Panc1 (cell line): ENCODE data around the gene KCNIP4. TPM values are rescaled to one million over a fixed set of nuclear protein-coding genes. Genes with fewer than 3 reads are reported as not detected.

Source experiments
- ATAC-seq: fragments of 200-7000 bp; cut with Tn5 transposase; 2 replicates; pipeline ENCODE4 v1.9.1; 2020; ENCODE audit warnings: mild to moderate bottlenecking, moderate library complexity
- BruUV-seq: library from RNA; stranded (reverse); fragments of 400-500 nt; replicated peaks from 2 replicates; lab custom pipeline; 2021; lab: Mats Ljungman, UMichigan
- CTCF ChIA-PET: fragments of 300-600 bp; sonication (Branson Sonifier 250); formaldehyde crosslinking; loops from one replicate; lab custom pipeline; 2022; ENCODE audit warnings: antibody characterized with exemption; lab: Charles Lee
- POLR2A ChIA-PET: fragments of 300-600 bp; sonication (Branson Sonifier 250); formaldehyde crosslinking; loops from one replicate; lab custom pipeline; 2022; ENCODE audit warnings: antibody characterized with exemption; lab: Charles Lee
- DNase-seq: peaks from one replicate; pipeline ENCODE4 v3.0.0-alpha.2; 2010; ENCODE audit warnings: low read depth, low spot score
- H3K27ac ChIP-seq: 2 replicates; pipeline ENCODE4 v1.5.1; 2011; ENCODE audit warnings: mild to moderate bottlenecking, low read length, inconsistent platforms
- H3K27me3 ChIP-seq: fragments of 200-500 bp; sonication (Bioruptor generic); 2 replicates; pipeline ENCODE4 v1.6.0; 2014; ENCODE audit warnings: low read length, inconsistent platforms; ENCODE audit not compliant: control insufficient read depth, insufficient read depth
- H3K36me3 ChIP-seq: fragments of 200-500 bp; sonication (Bioruptor generic); 2 replicates; pipeline ENCODE4 v1.5.1; 2014; ENCODE audit warnings: inconsistent platforms, mild to moderate bottlenecking, low read length, moderate library complexity; ENCODE audit not compliant: control insufficient read depth, insufficient read depth
- H3K4me1 ChIP-seq: 2 replicates; pipeline ENCODE4 v1.5.1; 2011; ENCODE audit warnings: inconsistent platforms, mild to moderate bottlenecking, low read length, moderate library complexity; ENCODE audit not compliant: control insufficient read depth, insufficient read depth
- H3K4me3 ChIP-seq, 2 experiments: 2 replicates each; pipeline ENCODE4 v1.5.1; 2011 to 2012; ENCODE audit warnings: low read depth in 2 of 2, low read length in 2 of 2, mild to moderate bottlenecking in 2 of 2, inconsistent platforms in 1 of 2, moderate library complexity in 1 of 2
- H3K9me3 ChIP-seq: fragments of 200-500 bp; sonication (Bioruptor generic); 2 replicates; pipeline ENCODE4 v1.5.1; 2014; ENCODE audit warnings: low read depth, mild to moderate bottlenecking, inconsistent platforms, low read length, moderate library complexity; ENCODE audit not compliant: control insufficient read depth, insufficient read depth
- CTCF ChIP-seq: fragments of 450-650 bp; IDR thresholded peaks from 2 replicates; pipeline ENCODE4 v1.5.1; 2017; ENCODE audit warnings: mild to moderate bottlenecking
- POLR2AphosphoS5 ChIP-seq: IDR thresholded peaks from 2 replicates; pipeline ENCODE4 v1.6.1; 2012; ENCODE audit warnings: mild to moderate bottlenecking, low read depth, low read length, moderate library complexity
- REST ChIP-seq, 2 experiments: IDR thresholded peaks; 2 replicates each; pipeline ENCODE4 v1.6.1; 2011 to 2012; ENCODE audit warnings: low read depth in 2 of 2, control low read depth in 1 of 2, low read length in 1 of 2, mild to moderate bottlenecking in 1 of 2, moderate library complexity in 1 of 2; ENCODE audit not compliant: insufficient read depth in 1 of 2
- SIN3A ChIP-seq: IDR thresholded peaks from 2 replicates; pipeline ENCODE4 v1.6.1; 2012; ENCODE audit warnings: low read depth, mild to moderate bottlenecking, low read length, moderate library complexity, borderline replicate concordance; ENCODE audit not compliant: insufficient read depth
- TCF7L2 ChIP-seq: IDR thresholded peaks from 2 replicates; pipeline ENCODE4 v1.6.1; 2011; ENCODE audit warnings: mild to moderate bottlenecking, low read depth, low read length, inconsistent platforms
- in situ Hi-C: cut with HindIII; loops from 2 replicates; pipeline ENCODE4 v1.10.0; 2016; ENCODE audit warnings: low sequenced_read_pairs, low pct_unique_long_range_greater_than_20kb
- intact Hi-C: fragments of 100-400 bp; cut with micrococcal nuclease; formaldehyde crosslinking; loops from one replicate; pipeline ENCODE4 v1.10.0; 2022; ENCODE audit not compliant: unreplicated experiment
- total RNA-seq: library from RNA; stranded (reverse); gene quantifications from one replicate; pipeline ENCODE4 v1.2.1, GENCODE V29; 2021; ENCODE audit not compliant: unreplicated experiment

The KCNIP4 gene
- total RNA-seq, 1 experiment from 2014 or later = not detected

- Histone ChIP-seq H3K36me3 (no peaks in the 10 kb centered on the region), H3K4me1 (no peaks in the 10 kb centered on the region), H3K4me3 (no peak overlapping the region), H3K27me3 (no peaks in the 10 kb centered on the region), H3K9me3 (no peaks in the 10 kb centered on the region), H3K27ac (no peak overlapping the region)
- ChIA-PET POLR2A (no interaction called here), CTCF (no interaction called here)
- DNase-seq = no peak
- no TSS peak for BruUV-seq
- no peak for ATAC-seq
- in situ Hi-C loops = no loop called here
- TF ChIP-seq REST (IDR thresholded peaks at IDR 0.05; ENCODE audit: insufficient read depth in 1 of 2, low read depth in 2 of 2, low read length in 1 of 2) (no peak), TCF7L2 (no peak), SIN3A (no peak), CTCF (no peak), POLR2AphosphoS5 (no peak)
- intact Hi-C loops = no loop called here
Measured at GRCh38 chr4:21090094-21090666, 858.4 kb downstream of the KCNIP4 start.

- intact Hi-C loops = no loop called here
- Histone ChIP-seq H3K27me3 (no peaks in the 10 kb centered on the region), H3K4me3 (no peak overlapping the region), H3K9me3 (no peaks in the 10 kb centered on the region), H3K36me3 (no peaks in the 10 kb centered on the region), H3K27ac (no peak overlapping the region), H3K4me1 (no peaks in the 10 kb centered on the region)
- no peak for DNase-seq
- BruUV-seq = no TSS peak
- CTCF ChIA-PET = no interaction called here
- no peak for ATAC-seq
- TF ChIP-seq SIN3A = no peak
- no peak for TF ChIP-seq TCF7L2
- no peak for TF ChIP-seq POLR2AphosphoS5
- no peak for TF ChIP-seq REST (IDR thresholded peaks at IDR 0.05; ENCODE audit: insufficient read depth in 1 of 2, low read depth in 2 of 2, low read length in 1 of 2)
- no peak for TF ChIP-seq CTCF
- in situ Hi-C loops = no loop called here
- POLR2A ChIA-PET = no interaction called here
Measured at GRCh38 chr4:21083413-21083812, 865.2 kb downstream of the KCNIP4 start.
